ENCODE data around the gene CFAP74.

The CFAP74 gene

DNA sequence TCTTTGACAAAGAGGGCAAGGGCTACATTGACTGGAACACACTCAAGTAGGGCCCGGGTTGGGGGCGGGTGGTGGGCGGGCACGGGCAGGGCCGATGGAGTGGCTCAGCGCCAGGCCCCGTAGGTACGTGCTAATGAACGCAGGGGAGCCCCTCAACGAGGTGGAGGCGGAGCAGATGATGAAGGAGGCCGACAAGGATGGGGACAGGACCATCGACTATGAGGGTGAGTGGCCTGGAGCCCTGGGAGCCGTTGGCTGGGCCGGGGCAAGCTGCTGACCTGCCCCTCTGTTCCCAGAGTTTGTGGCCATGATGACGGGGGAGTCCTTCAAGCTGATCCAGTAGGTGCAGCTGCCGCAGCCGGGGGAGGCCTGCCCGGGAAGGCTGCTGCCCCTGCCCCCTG, 86.7 kb downstream of the CFAP74 start:
- DNase-seq (ENCODE audit: low read depth), result no peak

GRCh38 chr1:1915911-1916840, 87.4 kb downstream of the CFAP74 start:
- no peak for DNase-seq (ENCODE audit: low read depth)

DNA sequence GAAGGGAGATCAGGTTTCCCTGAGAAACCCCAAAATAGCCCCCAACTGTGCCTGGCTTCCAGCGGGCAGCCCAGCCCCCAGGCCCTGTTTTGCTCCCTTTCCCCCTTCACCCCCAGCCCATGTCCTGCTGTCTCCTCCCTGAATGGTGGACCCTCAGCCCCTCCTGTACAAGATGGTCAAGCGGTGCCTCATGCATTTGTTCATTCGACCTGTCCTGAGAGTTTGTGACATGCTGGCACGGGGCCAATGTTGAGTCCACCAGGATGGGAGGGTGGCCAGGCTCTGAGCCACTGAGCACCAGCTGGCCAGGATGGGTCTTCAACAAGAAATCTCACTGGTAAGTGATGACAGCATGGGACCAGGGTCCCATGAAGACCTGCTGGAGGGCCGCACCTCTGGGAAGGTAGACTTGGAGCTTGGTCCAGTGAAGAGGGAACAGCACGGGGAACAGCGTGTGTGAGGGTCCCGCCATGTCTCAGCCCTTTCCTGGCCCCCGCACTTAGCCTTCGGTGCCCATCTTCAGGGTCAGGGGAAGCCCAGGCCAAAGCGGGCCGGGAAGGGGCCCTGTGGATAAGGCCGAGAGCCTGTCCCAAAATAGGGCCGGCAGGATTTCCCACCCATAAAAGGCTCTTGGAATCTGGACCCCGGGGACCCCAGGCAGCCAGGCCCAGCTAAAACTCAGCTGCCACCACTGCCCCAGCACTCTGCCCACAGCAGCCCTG, 88.5 kb downstream of the CFAP74 start, which contains the start of gene CALML6:
Gene CALML6 (plus strand): TSS at position 290 of the 722 bp plus-strand sequence. CDS start 21 bp downstream, at position 311.
- no peak for DNase-seq (ENCODE audit: low read depth)

DNA sequence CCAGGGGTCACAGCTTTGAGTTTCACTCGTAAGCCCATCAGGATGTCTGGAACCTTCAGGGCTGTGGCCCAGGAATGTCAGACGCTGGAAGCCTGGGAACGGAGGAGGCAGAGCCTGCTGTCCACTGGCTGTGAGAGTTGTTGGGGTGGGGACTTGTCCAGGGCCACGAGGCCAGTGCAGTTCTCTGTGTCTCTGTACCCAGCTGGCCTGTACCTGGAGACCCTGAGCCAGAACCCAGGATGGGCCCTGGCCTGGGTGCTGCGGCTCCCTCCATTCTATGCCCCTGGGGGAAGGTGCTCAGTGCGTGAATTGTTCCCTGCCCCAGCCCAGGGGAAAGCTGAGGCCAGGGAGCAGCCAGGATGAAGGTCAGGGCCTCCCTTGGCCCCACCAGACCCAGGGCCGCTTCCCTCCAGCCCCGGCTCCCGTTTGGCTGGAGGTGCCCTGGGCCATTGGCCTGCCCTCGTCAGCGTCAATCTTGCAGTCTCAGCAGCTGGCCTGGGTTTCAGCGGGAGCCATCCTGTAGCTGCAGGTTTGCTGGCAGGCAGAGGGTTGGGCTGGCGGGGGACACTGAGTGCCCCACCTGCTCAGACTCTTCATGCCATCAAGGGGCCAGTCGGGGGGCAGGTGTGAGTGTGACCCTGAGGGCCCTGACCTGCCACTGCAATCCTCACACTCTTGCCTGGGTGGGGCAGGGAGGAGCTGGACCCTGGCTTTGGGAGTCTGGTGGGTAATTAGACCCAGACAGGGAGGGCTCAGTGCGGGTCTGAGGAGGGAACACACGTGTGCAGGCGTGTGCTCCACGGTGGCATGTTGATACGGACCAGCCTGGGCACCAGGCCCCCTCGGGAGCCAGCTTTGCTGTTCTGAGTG, 89.2 kb downstream of the CFAP74 start:
- no peak for DNase-seq (ENCODE audit: low read depth)

- no peak for DNase-seq (ENCODE audit: low read depth)
Measured at GRCh38 chr1:1911350-1912041, 92.1 kb downstream of the CFAP74 start.

- no peak for DNase-seq (ENCODE audit: low read depth)
Measured at GRCh38 chr1:1910651-1911331, 92.8 kb downstream of the CFAP74 start.

DNA sequence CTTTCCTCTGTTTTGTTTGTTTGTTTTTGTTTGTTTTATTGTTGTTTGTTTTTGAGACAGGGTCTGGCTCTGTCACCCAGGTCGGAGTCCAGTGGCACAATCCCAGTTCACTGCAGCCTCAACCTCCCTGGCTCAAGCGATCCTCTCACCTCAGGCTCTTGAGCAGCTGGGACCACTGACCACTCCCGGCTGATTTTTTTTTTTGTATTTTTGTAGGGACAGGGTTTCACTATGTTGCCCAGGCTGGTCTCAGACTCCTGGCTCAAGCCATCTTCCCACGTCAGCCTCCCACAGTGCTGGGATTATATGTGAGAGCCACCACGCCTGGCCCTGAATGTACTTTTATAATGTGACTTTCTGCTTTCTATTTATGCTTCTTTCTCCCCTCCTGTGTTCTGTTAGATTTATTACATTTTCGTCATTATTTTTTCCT, 93.5 kb downstream of the CFAP74 start:
- DNase-seq (ENCODE audit: low read depth), result no peak

DNA sequence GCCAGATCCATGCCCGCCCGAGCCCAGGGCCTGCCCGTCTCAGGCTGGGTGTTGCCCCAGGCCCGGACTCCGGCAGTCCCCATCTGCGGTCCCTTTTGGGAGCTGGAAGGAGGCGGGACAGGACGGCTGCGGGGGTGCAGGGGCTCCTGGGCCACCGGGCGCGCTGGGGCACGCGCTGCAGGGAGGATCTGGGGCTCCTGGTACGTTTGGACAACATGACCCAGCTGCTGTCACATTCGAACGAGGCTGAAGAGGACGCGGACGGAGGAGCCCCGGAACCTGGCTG, 95.1 kb downstream of the CFAP74 start:
- DNase-seq (ENCODE audit: low read depth), result no peak

DNA sequence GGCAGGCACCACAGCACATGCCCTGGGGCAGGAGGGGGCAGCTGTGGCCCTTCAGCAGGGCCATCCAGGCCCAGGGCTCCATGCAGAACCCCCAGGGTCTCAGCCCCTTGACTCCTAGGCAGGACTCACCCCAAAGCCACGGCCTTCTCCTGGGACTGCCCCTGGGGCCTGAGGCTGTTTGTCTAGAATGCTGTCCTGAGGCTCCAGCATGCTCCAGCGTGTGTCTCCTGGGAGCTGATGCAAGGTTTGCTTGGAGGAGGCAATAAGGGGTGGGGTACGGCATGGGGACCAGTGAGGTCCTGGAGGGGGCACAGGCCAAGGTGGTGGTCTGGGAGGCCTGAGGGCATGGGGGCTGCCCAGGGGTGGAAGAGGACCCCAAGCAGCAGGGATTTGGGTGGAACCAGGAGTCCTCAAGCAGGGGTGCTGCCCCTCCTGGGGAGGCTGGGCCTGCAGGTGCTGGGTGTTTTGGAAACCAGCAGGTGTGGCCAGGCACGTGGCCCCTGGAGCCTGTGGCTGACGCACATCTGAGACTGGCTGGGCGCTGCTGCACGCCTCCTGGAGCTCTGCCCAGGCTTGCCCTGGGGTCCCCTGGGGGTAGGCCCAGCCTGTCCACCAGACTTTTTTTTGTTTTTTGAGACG, 96.4 kb downstream of the CFAP74 start:
- no peak for DNase-seq (ENCODE audit: low read depth)

GRCh38 chr1:1906185-1907097, 97.1 kb downstream of the CFAP74 start:
- DNase-seq (ENCODE audit: low read depth), result peak; percentile 54

GRCh38 chr1:1903224-1903623, 100.4 kb downstream of the CFAP74 start:
- no peak for DNase-seq (ENCODE audit: low read depth)

GRCh38 chr1:1901641-1902294, 101.8 kb downstream of the CFAP74 start:
- no peak for DNase-seq (ENCODE audit: low read depth)

DNA sequence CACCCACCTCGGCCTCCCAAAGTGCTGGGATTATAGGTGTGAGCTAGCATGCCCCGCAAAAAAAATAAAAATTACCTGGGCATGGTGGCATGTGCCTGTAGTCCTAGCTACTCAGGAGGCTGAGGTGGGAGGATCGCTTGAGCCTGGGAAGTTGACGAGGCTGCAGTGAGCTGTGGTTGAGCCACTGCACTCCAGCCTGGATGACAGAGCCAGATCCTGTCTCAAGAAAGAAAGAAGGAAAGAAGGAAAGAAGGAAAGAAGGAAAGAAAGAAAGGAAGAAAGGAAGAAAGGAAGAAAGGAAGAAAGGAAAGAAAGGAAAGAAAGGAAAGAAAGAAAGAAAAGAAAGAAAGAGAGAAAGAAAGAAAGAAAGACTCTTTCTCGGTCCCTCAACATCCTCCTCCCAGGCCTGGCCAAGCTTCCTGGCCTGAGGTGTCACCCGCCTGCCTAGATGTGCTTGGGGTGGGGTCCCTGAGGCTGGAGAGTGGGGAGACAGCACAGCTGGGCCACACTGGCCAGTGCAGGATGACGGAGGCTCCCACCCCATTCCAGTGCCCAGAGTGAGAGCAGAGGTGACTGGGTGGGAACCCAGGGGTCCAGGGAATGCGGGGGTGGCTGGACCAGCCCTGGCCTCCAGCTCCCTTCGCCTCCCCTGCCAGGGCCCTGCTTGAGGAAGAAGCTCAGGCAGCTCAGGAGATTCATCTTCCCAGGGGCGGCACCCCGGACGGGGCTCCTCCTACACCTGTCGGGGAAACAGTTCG, 102.5 kb downstream of the CFAP74 start:
- no peak for DNase-seq (ENCODE audit: low read depth)

DNA sequence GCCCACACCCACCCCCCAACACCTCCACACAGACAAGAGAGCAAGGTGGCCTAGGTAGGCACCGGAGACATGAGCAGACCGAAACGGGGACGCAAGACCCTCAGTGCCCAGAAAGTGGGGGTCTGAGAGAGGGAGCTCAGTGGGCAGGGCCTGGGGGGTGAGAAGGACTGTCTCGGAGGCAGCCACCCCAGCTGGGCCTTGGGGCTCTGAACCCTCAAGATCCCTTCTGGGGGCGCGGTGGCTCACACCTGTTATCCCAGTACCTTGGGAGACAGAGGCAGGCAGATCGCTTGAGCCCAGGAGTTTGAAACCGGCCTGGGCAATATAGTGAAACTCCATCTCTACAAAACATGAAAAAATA, 103.6 kb downstream of the CFAP74 start:
- DNase-seq (ENCODE audit: low read depth), result no peak

GRCh38 chr1:1899266-1899966, 104.2 kb downstream of the CFAP74 start:
- DNase-seq (ENCODE audit: low read depth), result no peak

GRCh38 chr1:1898246-1898933, 105.2 kb downstream of the CFAP74 start:
- DNase-seq (ENCODE audit: low read depth), result no peak
